ENCODE results near the gene VIPR1. TPM values are rescaled to one million over a fixed set of nuclear protein-coding genes. Genes with fewer than 3 reads are reported as not detected.

VIPR1 gene
- total and polyA plus RNA-seq, 11 donors, result 0.96 to 5.4 (median 2.4) TPM

DNA sequence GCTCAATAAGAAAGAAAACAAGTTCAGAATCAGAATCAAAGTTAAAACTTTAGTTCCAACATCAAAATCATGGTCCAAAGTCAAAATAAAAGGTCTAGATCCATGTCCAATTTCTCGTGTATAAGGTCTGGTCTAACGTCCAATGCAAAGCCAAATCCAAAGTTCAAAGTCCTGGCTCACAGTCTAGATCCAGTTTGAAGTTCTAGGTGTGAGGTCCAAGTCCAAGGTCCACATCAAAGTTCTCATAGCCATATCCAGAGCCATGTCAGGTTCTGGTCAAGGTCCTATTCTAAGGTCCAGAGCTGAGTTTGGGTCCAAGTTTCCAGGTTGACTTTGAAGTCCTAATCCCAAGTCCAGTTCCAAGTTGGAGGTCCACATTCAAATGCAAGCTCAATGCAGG is 40.7 kb upstream of the VIPR1 start:
- intact Hi-C loops (cut with DNase I), result no loop called here
- WGBS, 4 donors, result 88 to 96% (median 90%) methylated on average over 2 of the region's 2 CpGs
- no peak for ATAC-seq
- TF ChIP-seq, protein P1, sequence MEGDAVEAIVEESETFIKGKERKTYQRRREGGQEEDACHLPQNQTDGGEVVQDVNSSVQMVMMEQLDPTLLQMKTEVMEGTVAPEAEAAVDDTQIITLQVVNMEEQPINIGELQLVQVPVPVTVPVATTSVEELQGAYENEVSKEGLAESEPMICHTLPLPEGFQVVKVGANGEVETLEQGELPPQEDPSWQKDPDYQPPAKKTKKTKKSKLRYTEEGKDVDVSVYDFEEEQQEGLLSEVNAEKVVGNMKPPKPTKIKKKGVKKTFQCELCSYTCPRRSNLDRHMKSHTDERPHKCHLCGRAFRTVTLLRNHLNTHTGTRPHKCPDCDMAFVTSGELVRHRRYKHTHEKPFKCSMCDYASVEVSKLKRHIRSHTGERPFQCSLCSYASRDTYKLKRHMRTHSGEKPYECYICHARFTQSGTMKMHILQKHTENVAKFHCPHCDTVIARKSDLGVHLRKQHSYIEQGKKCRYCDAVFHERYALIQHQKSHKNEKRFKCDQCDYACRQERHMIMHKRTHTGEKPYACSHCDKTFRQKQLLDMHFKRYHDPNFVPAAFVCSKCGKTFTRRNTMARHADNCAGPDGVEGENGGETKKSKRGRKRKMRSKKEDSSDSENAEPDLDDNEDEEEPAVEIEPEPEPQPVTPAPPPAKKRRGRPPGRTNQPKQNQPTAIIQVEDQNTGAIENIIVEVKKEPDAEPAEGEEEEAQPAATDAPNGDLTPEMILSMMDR (IDR thresholded peaks at IDR 0.05), result no peak
- no peak for TF ChIP-seq POLR2A (IDR thresholded peaks at IDR 0.05)
- H3K27ac ChIP-seq, result no peak overlapping the region
- no peaks in the 10 kb centered on the region for H3K36me3 ChIP-seq
- DNase-seq, result no peak
- no peaks in the 10 kb centered on the region for H3K27me3 ChIP-seq
- H3K4me1 ChIP-seq, result no peaks in the 10 kb centered on the region
- no peak overlapping the region for H3K4me3 ChIP-seq
- no peaks in the 10 kb centered on the region for H3K9me3 ChIP-seq

DNA sequence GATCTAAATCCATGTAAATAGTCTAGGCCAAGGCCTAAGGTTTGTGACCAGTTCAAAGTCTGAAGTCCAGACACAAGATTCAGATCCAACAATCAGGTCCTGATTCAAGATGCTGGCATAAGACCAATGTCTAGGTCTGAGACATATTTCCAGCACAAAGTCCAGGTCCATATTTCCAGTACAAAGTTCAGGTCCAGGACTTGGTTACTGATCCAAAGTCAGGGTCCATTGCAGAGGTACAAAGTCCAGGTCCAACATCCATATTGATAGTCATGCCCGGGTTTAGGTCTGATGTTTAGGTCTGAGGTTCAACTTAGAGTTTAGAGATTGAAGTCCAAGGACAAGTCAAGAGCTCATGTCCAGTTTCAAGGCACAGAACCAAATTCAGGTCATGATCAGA is 39.4 kb upstream of the VIPR1 start:
- TF ChIP-seq, protein P1 (IDR thresholded peaks at IDR 0.05), result no peak
- TF ChIP-seq POLR2A (IDR thresholded peaks at IDR 0.05), result no peak
- H3K27ac ChIP-seq, result no peak overlapping the region
- H3K27me3 ChIP-seq, result no peaks in the 10 kb centered on the region
- WGBS, 4 donors, result 70 to 92% (median 72%) methylated on average over 1 of the region's 1 CpG
- intact Hi-C loops (cut with DNase I), result no loop called here
- ATAC-seq (no peak), DNase-seq (no peak)
- H3K4me3 ChIP-seq, result no peak overlapping the region
- no peaks in the 10 kb centered on the region for H3K9me3 ChIP-seq
- no peaks in the 10 kb centered on the region for H3K4me1 ChIP-seq
- no peaks in the 10 kb centered on the region for H3K36me3 ChIP-seq

- peaks cover 0 to 4% (median 0%) of the 10 kb centered on the region in 9 donors for H3K27me3 ChIP-seq
- H3K36me3 ChIP-seq, result no peaks in the 10 kb centered on the region
- H3K27ac ChIP-seq, result no peak overlapping the region
- TF ChIP-seq, protein P1 (IDR thresholded peaks at IDR 0.05), result no peak
- no peak for TF ChIP-seq POLR2A (IDR thresholded peaks at IDR 0.05)
- no peak overlapping the region for H3K4me3 ChIP-seq
- intact Hi-C loops (cut with DNase I), result no loop called here
- ATAC-seq (no peak), DNase-seq (no peak)
- WGBS, 4 donors, result 92 to 94% (median 93%) methylated on average over 3 of the region's 3 CpGs
- H3K4me1 ChIP-seq, result peaks cover 0 to 1% (median 0%) of the 10 kb centered on the region in 12 donors
- H3K9me3 ChIP-seq, result no peaks in the 10 kb centered on the region
Observed at GRCh38 chr3:42468111-42468510, 34.3 kb upstream of the VIPR1 start.

DNA sequence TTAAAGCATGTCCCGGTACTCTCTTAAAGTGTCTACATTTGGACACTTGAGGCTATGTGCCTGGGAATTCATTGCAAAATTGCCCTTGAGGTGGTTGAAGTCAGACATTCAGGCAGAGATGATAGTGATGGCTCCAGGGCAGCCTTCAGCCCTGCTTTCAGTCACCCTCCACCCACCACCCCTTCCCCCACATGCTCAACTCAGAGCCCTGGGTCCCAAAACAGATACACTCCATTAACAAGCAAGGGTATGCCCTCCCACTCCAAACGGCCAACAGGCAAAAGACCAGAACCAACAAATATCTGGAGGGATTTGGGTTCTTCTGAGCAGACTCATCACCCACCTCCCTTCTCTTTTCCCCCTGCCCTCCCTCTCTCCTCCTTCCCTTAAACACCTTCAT is 29.9 kb upstream of the VIPR1 start:
- Histone ChIP-seq H3K9me3 (no peaks in the 10 kb centered on the region), H3K27ac (no peak overlapping the region), H3K36me3 (no peaks in the 10 kb centered on the region), H3K4me3 (no peak overlapping the region), H3K27me3 (peaks cover 0 to 4% (median 0%) of the 10 kb centered on the region in 9 donors), H3K4me1 (peaks cover 0 to 11% (median 0%) of the 10 kb centered on the region in 12 donors)
- intact Hi-C loops (cut with DNase I), result no loop called here
- 69 to 82% (median 77%) methylated on average over 2 of the region's 2 CpGs for WGBS, 4 donors
- no peak for ATAC-seq
- DNase-seq, result no peak
- no peak for TF ChIP-seq POLR2A (IDR thresholded peaks at IDR 0.05)
- TF ChIP-seq, protein P1 (IDR thresholded peaks at IDR 0.05), result no peak

All from heart left ventricle (tissue), 16 donors.